WTC11 (cell line): Measurements from ENCODE around the gene TPM4. TPM values are rescaled to one million over a fixed set of nuclear protein-coding genes. Genes with fewer than 3 reads are reported as not detected.

ENCODE experiments used
- ATAC-seq: fragments of 200-7000 bp; cut with Tn5 transposase; 2 replicates; pipeline ENCODE4 v1.10.0; 2021; ENCODE audit warnings: mild to moderate bottlenecking, moderate library complexity
- CTCF ChIA-PET: fragments of 300-600 bp; sonication (Branson Sonifier 250); formaldehyde crosslinking; loops from one replicate; lab custom pipeline; 2021; ENCODE audit warnings: antibody characterized with exemption; lab: Charles Lee
- POLR2A ChIA-PET: fragments of 350-600 bp; sonication (Branson Sonifier 250); formaldehyde crosslinking; loops from one replicate; lab custom pipeline; 2021; ENCODE audit warnings: antibody characterized with exemption; lab: Charles Lee
- DNase-seq: peaks from one replicate; pipeline ENCODE4 v3.0.0; 2021; ENCODE audit warnings: low spot score
- H3K27ac Mint-ChIP-seq: 2 replicates; pipeline ENCODE4 v1.8.0; 2021; ENCODE audit warnings: mixed read lengths
- H3K27me3 Mint-ChIP-seq: 2 replicates; pipeline ENCODE4 v1.8.0; 2021; ENCODE audit warnings: low read depth, mild to moderate bottlenecking, moderate library complexity, mixed read lengths
- H3K36me3 Mint-ChIP-seq: 2 replicates; pipeline ENCODE4 v1.8.0; 2021; ENCODE audit warnings: mixed read lengths
- H3K4me1 Mint-ChIP-seq: 2 replicates; pipeline ENCODE4 v1.8.0; 2022; ENCODE audit warnings: mixed read lengths
- H3K4me3 Mint-ChIP-seq: 2 replicates; pipeline ENCODE4 v1.8.0; 2021; ENCODE audit warnings: mild to moderate bottlenecking, moderate library complexity, mixed read lengths
- H3K9me3 Mint-ChIP-seq: 2 replicates; pipeline ENCODE4 v1.8.0; 2021; ENCODE audit warnings: mixed read lengths
- ARID4B ChIP-seq: sonication (generic); formaldehyde crosslinking; IDR thresholded peaks from 2 replicates; pipeline ENCODE4 v1.8.0; 2023; ENCODE audit warnings: missing genetic modification reagents, mild to moderate bottlenecking, borderline replicate concordance
- ATF6 ChIP-seq: sonication (generic); formaldehyde crosslinking; IDR thresholded peaks from 2 replicates; pipeline ENCODE4 v1.8.1; 2023; ENCODE audit warnings: mild to moderate bottlenecking, missing genetic modification reagents
- E2F5 ChIP-seq: sonication (generic); formaldehyde crosslinking; IDR thresholded peaks from 2 replicates; pipeline ENCODE4 v1.8.1; 2022; ENCODE audit warnings: mild to moderate bottlenecking, moderate library complexity, missing genetic modification reagents
- ELF4 ChIP-seq: sonication (generic); formaldehyde crosslinking; IDR thresholded peaks from 2 replicates; pipeline ENCODE4 v1.8.1; 2022; ENCODE audit warnings: low read depth, mild to moderate bottlenecking, moderate library complexity, missing genetic modification reagents
- FOXJ3 ChIP-seq: sonication (generic); formaldehyde crosslinking; IDR thresholded peaks from 2 replicates; pipeline ENCODE4 v1.9.0; 2021; ENCODE audit warnings: missing genetic modification reagents, mild to moderate bottlenecking, borderline replicate concordance
- FOXK1 ChIP-seq: sonication (generic); formaldehyde crosslinking; IDR thresholded peaks from 2 replicates; pipeline ENCODE4 v1.8.0; 2022; ENCODE audit warnings: mild to moderate bottlenecking, moderate library complexity, missing genetic modification reagents
- FOXP1 ChIP-seq: sonication (generic); formaldehyde crosslinking; IDR thresholded peaks from 2 replicates; pipeline ENCODE4 v1.8.0; 2022; ENCODE audit warnings: missing genetic modification reagents, mild to moderate bottlenecking, moderate library complexity, borderline replicate concordance
- MAX ChIP-seq: sonication (generic); formaldehyde crosslinking; IDR thresholded peaks from 2 replicates; pipeline ENCODE4 v1.8.0; 2022; ENCODE audit warnings: mild to moderate bottlenecking, missing genetic modification reagents
- NFATC4 ChIP-seq: fragments of 250-450 bp; sonication (Bioruptor Pico); IDR thresholded peaks from 2 replicates; pipeline ENCODE4 v1.9.0; 2021; ENCODE audit warnings: mild to moderate bottlenecking
- NFE2L1 ChIP-seq: sonication (generic); formaldehyde crosslinking; IDR thresholded peaks from 2 replicates; pipeline ENCODE4 v1.8.1; 2023; ENCODE audit warnings: missing genetic modification reagents
- NFYB ChIP-seq: sonication (generic); formaldehyde crosslinking; conservative IDR thresholded peaks from 2 replicates; pipeline ENCODE4 v1.8.0; 2022; ENCODE audit warnings: low read depth, missing genetic modification reagents
- NR2C2 ChIP-seq: sonication (generic); formaldehyde crosslinking; IDR thresholded peaks from 2 replicates; pipeline ENCODE4 v1.8.0; 2022; ENCODE audit warnings: mild to moderate bottlenecking, missing genetic modification reagents
- NR3C1 ChIP-seq: sonication (generic); formaldehyde crosslinking; conservative IDR thresholded peaks from 2 replicates; pipeline ENCODE4 v1.8.1; 2023; ENCODE audit warnings: low read depth, mild to moderate bottlenecking, missing genetic modification reagents
- RORB ChIP-seq: fragments of 250-450 bp; sonication (Bioruptor Pico); IDR thresholded peaks from 2 replicates; pipeline ENCODE4 v1.9.0; 2021; ENCODE audit warnings: mild to moderate bottlenecking
- SMAD3 ChIP-seq: sonication (generic); formaldehyde crosslinking; IDR thresholded peaks from 2 replicates; pipeline ENCODE4 v1.8.0; 2022; ENCODE audit warnings: missing genetic modification reagents, mild to moderate bottlenecking, borderline replicate concordance
- TCF7 ChIP-seq: sonication (generic); formaldehyde crosslinking; IDR thresholded peaks from 2 replicates; pipeline ENCODE4 v1.8.0; 2022; ENCODE audit warnings: mild to moderate bottlenecking, low read depth, missing genetic modification reagents, moderate library complexity
- TEAD1 ChIP-seq: sonication (generic); formaldehyde crosslinking; IDR thresholded peaks from 2 replicates; pipeline ENCODE4 v1.8.0; 2022; ENCODE audit warnings: mild to moderate bottlenecking, missing genetic modification reagents
- TP53 ChIP-seq: sonication (generic); formaldehyde crosslinking; IDR thresholded peaks from 2 replicates; pipeline ENCODE4 v1.8.1; 2023; ENCODE audit warnings: mild to moderate bottlenecking, missing genetic modification reagents
- ZBTB21 ChIP-seq: sonication (generic); formaldehyde crosslinking; IDR thresholded peaks from 2 replicates; pipeline ENCODE4 v1.8.1; 2023; ENCODE audit warnings: mild to moderate bottlenecking, missing genetic modification reagents, borderline replicate concordance
- ZBTB43 ChIP-seq: sonication (generic); formaldehyde crosslinking; IDR thresholded peaks from 2 replicates; pipeline ENCODE4 v1.8.1; 2023; ENCODE audit warnings: mild to moderate bottlenecking, missing genetic modification reagents
- ZNF219 ChIP-seq: sonication (generic); formaldehyde crosslinking; IDR thresholded peaks from 2 replicates; pipeline ENCODE4 v1.8.0; 2023; ENCODE audit warnings: missing genetic modification reagents, mild to moderate bottlenecking, borderline replicate concordance
- ZNF425 ChIP-seq: fragments of 250-450 bp; sonication (Bioruptor Pico); conservative IDR thresholded peaks from 2 replicates; pipeline ENCODE4 v1.9.0; 2021; ENCODE audit warnings: mild to moderate bottlenecking
- ZNF671 ChIP-seq: fragments of 250-450 bp; sonication (Bioruptor Pico); IDR thresholded peaks from 2 replicates; pipeline ENCODE4 v1.8.0; 2021; ENCODE audit warnings: mild to moderate bottlenecking
- ZSCAN18 ChIP-seq: fragments of 250-450 bp; sonication (Bioruptor Pico); IDR thresholded peaks from 2 replicates; pipeline ENCODE4 v2.1.2; 2022; ENCODE audit warnings: mild to moderate bottlenecking, moderate library complexity
- total RNA-seq: library from RNA; stranded (reverse); gene quantifications from 3 replicates; pipeline ENCODE4 v1.2.3, GENCODE V29; 2021

TPM4 gene
- total RNA-seq, 1 experiment from 2014 or later: 302 TPM

GRCh38 chr19:16127080-16127479 is 50.8 kb downstream of the TPM4 start:
- peaks cover 10% of the 10 kb centered on the region for H3K9me3 Mint-ChIP-seq
- no peak overlapping the region for H3K27ac Mint-ChIP-seq
- no peaks in the 10 kb centered on the region for H3K27me3 Mint-ChIP-seq
- no peaks in the 10 kb centered on the region for H3K4me1 Mint-ChIP-seq
- no peak for DNase-seq
- no peak for TF ChIP-seq RORB (CRISPR knock-in tag)
- TF ChIP-seq FOXJ3 (CRISPR knock-in tag): no peak
- no peak for TF ChIP-seq ZSCAN18 (CRISPR knock-in tag)
- TF ChIP-seq ZNF671: no peak
- TF ChIP-seq FOXP1 (CRISPR knock-in tag): no peak
- TF ChIP-seq ZNF219: no peak
- TF ChIP-seq ARID4B (CRISPR knock-in tag): no peak
- no peak for TF ChIP-seq NR3C1 (CRISPR knock-in tag)
- TF ChIP-seq E2F5 (CRISPR knock-in tag): no peak
- no peak for TF ChIP-seq NFE2L1 (CRISPR knock-in tag)
- TF ChIP-seq ZBTB21 (CRISPR knock-in tag): no peak
- TF ChIP-seq NFATC4 (CRISPR knock-in tag): no peak
- ChIA-PET CTCF (interaction anchor here (1.0 to 2.5 kb wide), 2 partner anchors 64 to 86 kb away, joined by 3 to 8 read pairs; no protein-coding TSS in a partner anchor), POLR2A (no interaction called here)
- no peak overlapping the region for H3K4me3 Mint-ChIP-seq
- H3K36me3 Mint-ChIP-seq: peaks cover 46% of the 10 kb centered on the region
- no peak for ATAC-seq

- no peaks in the 10 kb centered on the region for H3K4me1 Mint-ChIP-seq
- no peak overlapping the region for H3K27ac Mint-ChIP-seq
- CTCF ChIA-PET: interaction anchor here (1.0 to 2.5 kb wide), 2 partner anchors 65 to 87 kb away, joined by 3 to 8 read pairs; no protein-coding TSS in a partner anchor
- POLR2A ChIA-PET: no interaction called here
- H3K9me3 Mint-ChIP-seq: peaks cover 10% of the 10 kb centered on the region
- ATAC-seq: no peak
- DNase-seq: no peak
- H3K27me3 Mint-ChIP-seq: no peaks in the 10 kb centered on the region
- no peak overlapping the region for H3K4me3 Mint-ChIP-seq
- H3K36me3 Mint-ChIP-seq: peaks cover 51% of the 10 kb centered on the region
- TF ChIP-seq NR2C2 (CRISPR knock-in tag): no peak
- TF ChIP-seq ATF6 (CRISPR knock-in tag): no peak
- TF ChIP-seq ZNF425 (CRISPR knock-in tag): no peak
- TF ChIP-seq MAX (CRISPR knock-in tag): no peak
- TF ChIP-seq ZBTB43 (CRISPR knock-in tag): no peak
- no peak for TF ChIP-seq TEAD1 (CRISPR knock-in tag)
- no peak for TF ChIP-seq TCF7 (CRISPR knock-in tag)
- no peak for TF ChIP-seq ELF4 (CRISPR knock-in tag)
- TF ChIP-seq NFYB (CRISPR knock-in tag): no peak
- no peak for TF ChIP-seq TP53 (CRISPR knock-in tag)
- TF ChIP-seq SMAD3 (CRISPR knock-in tag): no peak
- no peak for TF ChIP-seq FOXK1 (CRISPR knock-in tag)
These were observed 51.6 kb downstream of the TPM4 start for GRCh38 chr19:16127776-16128371.
